Stimulated activated naive CD8-positive, alpha-beta T cell treated with anti-CD3 and anti-CD28 coated beads, Interleukin-15, Interleukin-2, amounts not matched to agents 100 U/mL and 50 U/mL, for 24 hours (primary cell): ENCODE data around the gene LCN9.
"Not testable (repeated sequence)": the region's sequence is repeated elsewhere in the genome, so short reads cannot be mapped to it uniquely, and the experiment has no call there.

Experiments used
- ATAC-seq: fragments of 150-1000 bp; cut with Tn5 transposase; one replicate; pipeline ENCODE4 v1.10.0; 2021
- DNase-seq: peaks from one replicate; pipeline ENCODE4 v3.0.0; 2021

LCN9 gene

DNA sequence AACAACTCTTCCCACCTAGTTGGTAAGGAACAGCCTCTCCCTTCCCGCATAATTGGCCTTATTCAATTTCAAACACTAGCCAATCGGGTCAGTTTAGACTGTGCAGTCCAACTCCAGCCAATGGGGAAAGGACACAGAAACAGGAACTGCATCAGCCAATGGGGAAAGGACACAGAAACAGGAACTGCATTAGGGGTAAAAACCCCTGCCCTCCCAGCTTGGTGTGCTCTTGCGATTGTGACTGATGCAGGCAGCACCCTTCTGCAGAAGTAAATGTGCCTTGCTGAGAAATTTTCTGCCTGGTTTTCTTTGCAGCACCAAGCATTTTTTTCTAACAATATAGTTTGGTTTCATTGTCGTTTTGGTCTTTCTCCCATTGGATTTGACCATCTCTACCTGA is 15.2 kb upstream of the LCN9 start:
- ATAC-seq (no peak), DNase-seq (no peak)

DNA sequence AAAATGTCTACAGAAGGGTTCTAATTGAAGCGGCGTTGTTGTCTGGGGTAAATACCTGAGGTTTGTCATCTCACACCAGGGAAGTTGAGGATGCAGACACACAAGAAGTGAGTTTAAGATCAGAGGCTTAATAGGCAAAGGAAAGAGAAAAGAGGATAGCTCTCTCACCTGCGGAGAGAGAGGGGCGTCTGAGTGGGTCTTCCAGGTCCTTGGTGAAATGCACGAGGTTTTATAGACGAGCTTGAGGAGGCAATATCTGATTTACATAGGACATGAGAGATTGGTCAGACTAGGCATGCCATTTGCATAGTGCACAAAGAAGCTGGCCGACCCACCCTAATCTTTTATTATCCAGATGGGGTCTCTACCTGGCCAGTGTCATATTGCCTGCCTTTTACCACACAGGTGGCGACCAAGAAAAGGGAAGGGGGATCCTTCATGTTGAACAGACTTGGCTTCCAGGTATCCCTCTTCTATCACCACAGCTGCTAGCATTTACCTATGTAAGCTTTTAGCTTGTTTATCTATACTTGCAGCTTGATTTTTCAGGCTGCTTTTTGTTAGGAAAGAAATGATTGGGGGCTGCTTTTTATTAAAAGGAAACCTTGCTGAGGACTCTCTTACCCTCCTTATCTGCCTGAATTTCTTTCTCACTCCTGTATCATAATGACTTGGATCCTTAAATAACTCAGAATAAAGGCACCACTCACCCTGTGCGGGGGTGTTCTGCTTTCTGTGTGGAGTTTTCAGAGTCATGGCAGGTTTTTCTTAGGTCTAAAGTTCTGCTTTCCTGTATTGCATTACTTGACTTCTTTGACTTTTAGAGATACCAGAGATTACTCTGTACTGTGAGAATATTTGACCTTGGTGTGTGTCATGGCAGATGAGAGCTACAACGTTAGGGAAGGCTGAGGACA is 14.4 kb upstream of the LCN9 start:
- ATAC-seq = no peak
- DNase-seq = no peak

DNA sequence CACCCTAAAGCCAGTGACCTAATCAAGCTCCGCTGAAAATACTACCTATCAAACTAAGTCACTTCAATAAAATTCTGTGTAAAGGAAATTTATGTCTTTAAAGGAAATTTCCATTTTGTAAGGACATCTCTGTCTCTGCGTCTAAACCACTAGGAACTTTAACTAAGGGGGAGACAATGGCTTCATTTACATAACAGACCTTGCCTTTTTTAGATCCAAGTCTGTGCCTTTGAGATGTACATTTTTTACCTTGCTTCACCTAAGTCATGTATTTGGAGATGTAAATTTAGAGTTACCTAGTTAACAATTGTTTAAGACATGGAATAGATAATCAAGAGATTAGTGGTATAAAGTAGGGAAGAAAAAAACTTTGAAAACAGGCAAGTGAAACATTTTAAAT is 13.6 kb upstream of the LCN9 start:
- ATAC-seq (no peak), DNase-seq (no peak)

DNA sequence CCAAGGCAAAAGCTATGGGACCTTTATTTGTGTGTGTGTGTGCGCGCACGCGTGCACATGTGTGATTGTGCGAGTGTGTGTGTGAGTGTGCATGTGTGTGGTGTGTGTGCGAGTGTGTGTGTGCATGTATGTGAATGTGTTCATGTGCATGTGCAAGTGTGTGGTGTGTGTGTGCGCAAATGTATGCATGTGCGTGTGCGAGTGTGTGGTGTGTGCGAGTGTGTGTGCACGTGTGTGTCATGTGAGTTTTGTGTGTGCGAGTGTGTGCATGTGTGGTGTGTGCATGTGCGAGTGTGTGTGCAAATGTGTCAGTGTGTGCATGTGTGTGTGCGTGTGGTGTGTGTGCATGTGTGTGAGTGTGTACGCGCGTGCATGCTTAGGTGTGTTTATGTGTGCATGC is 12.7 kb upstream of the LCN9 start:
- DNase-seq (no peak), ATAC-seq (no peak)

DNA sequence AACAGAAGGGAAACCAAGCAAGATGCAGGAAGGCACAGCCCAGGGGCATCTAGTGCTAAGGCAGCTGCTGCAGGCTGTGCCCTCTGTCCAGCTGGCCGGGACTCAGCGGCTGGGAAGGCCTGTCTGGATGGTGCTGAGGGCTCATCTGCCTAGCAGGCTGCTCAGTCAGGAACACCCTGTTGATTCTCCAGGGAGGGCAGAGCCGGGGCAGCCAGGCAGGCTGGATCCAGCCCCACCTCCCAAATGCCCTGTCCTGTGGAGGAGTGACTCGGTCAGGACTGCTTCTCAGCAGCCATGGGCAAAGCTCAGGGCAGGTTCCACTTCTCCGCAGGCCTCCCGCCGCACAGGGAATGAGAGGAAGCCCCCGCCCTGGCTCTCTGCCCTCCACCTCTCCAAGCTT is 7.8 kb upstream of the LCN9 start:
- DNase-seq (no peak), ATAC-seq (no peak)

DNA sequence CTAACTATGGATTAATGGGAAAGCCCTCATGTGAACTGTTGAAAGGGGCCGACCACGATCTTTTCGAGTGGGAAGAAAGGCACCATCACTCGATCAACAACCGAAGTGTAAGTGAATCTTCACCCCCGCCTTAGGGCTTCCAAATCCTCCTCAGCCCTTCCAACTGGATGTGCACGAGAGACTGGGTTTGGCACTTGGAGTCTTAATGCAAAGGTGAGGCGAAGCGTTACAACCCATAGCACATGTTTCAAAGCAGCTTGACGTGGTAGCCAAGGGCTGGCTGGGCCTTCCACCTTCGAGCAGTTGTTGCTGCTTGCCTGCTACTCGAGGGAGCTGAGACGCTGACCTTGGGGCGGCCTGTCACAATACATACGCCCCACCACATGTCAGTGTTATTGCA is 5.7 kb upstream of the LCN9 start:
- no peak for DNase-seq
- ATAC-seq = no peak

DNA sequence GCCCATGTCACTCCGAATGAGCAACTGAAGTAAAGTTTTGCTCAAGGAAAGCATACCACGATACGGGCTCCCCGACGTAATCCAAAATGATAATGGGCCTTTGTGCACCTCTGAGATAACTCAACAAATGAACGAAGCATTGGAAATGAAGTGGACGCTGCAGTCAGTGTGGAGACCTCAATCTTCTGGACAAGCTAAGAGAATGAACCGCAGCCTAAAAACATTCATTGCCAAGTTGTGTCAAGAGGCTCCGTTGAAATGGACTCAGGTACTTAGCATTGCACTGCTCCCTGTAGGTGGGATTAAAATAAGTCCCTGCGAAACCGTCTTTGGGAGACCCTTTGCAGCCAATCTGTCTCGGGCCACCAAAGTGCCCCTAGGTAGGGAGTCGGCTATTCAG is 3.9 kb upstream of the LCN9 start:
- DNase-seq = no peak
- no peak for ATAC-seq

DNA sequence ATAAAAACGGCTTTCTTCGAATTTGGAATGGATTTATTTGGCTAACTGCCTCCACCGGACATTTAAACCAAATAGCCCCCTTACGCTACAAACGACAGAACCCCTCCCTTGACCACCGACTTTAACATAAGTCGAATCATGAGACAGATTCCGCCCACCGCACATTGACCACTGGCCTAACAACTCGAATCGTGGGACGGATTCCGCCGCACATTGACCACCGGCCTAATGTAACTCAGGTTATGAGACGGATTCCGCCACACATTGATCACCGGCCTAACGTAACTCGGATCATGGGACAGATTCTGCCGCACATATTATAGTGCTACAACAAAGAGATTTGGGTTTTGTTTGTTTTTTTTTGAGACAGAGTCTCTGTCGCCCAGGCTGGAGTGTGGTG is 2.7 kb upstream of the LCN9 start:
- ATAC-seq = no peak
- no peak for DNase-seq

DNA sequence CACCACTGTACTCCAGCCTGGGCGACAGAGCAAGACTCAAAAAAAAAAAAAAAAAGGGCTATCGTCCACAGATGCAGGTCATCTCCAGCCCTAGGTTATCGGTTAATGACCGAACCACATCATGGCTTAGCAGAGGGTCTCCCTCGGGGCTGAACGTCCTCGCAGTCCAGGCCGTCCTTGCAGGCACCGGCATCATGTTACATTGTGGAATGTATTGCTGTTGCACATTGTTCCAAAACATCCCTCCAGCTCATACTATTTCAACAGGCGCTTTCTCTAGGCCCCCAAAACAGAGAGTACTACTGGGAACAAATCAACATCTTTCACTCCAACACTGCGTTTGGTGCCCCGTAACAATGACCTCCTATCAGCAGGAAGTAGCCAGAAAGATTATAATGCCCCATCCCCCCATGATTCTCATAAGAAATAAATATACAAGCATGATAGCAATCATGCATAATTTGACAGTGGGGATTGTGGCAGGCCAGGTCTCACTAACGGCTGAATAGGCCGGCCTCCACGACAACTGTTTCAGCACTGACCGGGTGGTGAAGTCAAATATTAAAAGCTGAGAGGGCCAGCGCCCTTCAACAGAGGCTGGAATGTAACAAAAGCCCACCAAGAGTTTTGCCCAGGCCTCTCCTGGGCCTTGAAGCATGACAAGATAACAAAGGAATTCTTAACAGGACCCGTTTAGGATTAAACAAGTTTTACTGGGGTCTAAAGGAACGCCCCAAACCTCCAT is 1.1 kb upstream of the LCN9 start:
- no peak for ATAC-seq
- no peak for DNase-seq

DNA sequence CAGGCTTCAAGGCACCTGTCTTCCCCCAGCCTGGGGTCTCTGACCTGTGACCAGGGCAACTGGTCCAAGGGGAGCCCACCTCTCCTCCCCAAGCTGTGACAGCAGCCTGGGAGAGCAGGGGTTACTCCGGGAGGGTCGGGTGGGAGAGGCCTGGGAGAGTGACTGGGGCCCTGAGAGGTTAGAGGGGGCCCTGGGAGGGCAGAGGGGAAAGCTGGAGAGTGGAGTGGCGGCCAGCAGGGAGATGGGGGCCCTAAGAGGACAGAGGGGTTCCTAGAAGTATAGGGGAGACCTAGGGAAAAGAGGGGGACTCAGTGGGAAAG is 302 bp downstream of the LCN9 start:
- no peak for DNase-seq
- no peak for ATAC-seq

DNA sequence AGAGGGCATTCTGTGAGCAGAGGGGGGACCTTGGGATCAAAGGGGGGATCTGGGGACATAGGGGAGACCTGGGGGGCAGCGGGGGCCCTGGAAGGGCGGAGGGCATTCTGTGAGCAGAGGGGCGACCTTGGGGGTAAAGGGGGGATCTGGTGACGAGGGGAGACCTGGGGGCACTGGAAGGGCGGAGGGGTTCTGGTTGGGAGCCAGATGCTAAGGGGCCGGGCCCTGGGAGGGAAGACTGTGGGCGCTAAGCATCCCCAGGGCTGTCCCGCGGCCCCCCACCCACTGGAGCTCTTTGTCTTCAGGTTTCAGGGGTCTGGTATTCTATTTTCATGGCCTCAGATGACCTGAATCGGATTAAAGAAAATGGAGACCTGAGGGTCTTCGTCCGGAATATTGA is 748 bp downstream of the LCN9 start:
- DNase-seq (no peak), ATAC-seq (no peak)

DNA sequence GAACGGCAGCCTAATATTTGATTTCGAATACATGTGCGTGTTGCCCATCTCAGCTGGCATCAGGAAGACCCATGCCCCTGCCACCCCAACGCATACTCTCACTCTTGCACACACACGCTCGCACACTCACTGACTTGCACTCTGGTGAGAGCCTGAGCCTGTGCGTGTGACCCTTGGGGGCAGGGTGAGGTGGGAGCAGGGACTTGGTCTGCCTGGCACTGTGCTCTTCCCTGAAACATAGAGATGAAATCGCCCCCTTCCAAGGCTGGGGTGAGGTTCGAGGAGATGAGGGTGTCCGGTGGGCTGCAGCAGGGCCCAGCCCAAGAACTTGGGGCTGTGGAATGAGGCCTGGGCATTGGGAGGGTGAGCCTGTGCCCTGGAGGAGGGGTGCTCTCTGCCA is 1.2 kb downstream of the LCN9 start:
- no peak for ATAC-seq
- no peak for DNase-seq

DNA sequence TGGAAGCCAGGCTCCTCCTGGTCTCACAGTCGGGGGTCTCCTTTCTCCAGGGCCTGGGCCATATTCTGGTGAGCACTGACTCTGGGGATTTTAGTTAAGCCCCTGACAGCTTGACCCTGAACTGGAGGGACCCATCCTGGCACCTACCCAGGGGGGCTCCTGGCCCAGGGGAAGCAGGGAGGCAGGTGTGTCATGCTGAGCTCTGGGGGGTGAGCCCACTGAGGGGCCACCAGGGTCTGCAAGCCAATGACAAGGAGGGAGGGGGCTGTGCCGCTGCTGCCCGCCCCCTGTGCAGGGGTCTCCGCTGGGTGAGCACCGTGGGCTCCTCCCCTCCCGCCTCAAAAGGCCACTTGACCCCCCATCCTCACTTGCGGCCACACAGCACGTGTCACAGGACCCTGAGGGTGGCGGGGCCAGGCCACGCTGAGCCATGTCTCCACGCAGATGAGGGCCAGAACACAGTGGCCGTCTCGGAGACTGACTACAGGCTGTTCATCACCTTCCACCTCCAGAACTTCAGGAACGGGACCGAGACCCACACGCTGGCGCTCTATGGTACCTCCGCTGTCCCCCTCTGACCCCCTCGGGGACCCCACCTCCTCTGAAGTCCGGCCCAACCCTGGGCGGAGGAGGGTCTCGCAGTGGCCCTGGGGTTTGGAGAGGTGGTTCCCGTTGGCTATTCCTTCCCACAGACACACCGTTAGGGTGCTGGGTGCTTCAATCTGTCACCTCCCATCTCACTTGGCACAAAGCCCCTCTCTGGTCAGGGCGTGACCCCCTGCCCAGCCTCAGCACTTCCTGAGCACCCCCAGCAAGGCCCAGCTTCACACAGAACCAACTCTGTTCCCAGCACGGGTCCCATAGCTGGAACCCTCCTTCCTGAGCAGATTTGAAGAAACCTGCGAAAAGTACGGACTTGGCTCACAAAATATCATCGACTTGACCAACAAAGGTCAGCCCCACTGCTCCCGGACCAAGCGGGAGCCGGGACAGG is 2.0 kb downstream of the LCN9 start:
- ATAC-seq (no peak), DNase-seq (no peak)

DNA sequence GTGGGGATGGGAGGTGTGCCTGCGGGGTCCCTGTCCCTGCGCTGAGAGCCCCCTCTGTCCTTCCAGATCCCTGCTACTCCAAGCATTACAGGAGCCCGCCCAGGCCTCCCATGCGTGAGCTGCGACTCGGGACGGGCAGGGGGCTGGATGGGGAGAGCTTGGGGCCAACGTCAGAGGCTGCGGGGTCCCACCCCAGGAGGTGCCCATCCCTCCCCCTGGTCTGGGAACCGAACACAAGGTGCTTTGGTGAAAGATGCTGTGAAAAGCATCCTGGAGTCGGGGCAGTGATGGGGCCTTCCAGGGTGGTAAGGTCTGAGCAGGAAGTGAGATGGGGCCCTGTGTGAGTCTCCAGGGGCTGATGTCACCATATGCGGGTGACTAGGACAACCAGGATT is 2.7 kb downstream of the LCN9 start:
- no peak for DNase-seq
- ATAC-seq = no peak

DNA sequence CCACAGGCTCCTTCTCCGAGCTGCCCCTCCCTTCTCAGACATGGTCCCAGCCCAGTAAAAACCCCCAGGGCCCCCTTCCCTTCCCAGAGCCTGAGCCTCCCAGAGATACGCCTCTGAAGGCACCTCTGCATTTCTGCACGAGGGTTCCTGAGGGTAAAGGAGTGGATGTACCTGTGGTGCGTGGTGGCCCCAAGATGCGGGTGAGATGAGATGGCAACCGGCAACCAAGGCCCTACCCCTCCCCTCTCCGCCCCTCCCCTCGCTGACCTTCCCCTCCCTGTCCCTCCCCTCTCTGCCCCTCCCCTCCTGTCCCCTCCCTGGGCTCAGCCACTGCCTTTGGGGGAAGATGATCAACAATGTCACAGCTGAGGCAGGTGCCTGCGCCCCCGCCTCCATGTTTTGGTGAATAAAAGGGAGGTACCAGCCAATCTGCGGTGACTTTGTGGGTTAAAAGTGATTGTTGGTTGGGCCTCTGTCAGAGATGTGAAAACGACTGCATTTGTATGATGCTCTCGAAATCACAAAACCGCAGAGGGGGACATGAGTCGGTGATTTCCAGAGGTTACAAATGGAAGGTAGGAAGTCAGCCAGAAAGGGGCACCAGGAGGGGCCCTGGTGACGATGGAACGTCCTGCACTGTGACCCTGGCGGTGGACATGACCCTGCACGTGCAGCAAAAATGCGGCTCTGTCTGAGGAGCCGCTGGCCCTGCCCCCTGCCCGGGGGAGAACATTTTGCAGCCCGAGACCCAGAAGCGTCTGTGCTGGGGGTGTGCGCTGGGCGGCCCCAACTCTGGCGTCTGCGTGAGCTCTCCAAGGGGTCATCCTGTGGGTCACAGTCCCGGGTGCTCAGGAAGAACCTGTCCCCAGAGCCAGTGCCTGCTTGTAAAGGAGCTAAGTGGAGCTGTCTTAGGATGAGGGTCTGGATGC is 3.7 kb downstream of the LCN9 start:
- DNase-seq = no peak
- no peak for ATAC-seq

DNA sequence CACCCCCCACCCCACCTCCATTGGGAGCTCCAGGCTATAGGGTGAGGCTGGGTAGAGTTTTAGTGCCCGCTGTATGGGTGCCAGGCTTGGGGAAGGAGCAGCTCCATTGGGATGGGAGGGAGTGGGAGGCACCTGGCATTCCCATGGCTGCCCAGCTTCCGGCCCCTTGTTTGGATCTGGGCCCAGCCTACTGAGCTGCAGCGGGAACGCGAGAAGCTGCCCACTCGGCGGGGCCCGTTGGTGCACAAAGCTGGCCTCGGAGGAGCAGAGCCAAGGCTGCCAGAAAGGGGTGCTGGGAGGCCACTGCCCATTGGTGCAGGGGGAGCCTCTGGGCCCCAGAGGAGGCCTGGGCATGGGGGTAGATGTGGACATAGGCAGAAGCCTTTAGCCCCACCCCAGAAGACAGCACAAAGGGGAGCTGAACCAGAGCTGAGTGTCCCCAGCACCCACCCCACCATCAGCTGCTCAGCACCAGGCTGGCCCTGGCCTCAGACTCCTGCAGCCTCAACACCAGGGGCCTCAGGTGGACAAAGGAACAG is 4.4 kb downstream of the LCN9 start:
- ATAC-seq = no peak
- no peak for DNase-seq

DNA sequence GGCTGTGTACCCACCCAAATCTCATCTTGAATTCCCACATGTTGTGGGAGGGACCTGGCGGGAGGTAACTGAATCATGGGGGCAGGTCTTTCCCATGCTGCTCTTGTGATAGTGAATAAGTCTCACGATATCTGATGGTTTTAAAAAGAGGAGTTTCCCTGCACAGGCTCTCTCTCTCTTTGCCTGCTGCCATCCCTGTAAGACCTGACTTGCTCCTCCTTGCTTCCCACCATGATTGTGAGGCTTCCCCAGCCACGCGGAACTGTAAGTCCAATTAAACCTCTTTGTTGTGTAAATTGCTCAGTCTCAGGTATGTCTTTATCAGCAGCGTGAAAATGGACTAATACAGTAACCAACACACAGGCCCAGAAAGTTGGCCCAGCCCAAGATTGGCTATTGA is 5.9 kb downstream of the LCN9 start:
- ATAC-seq = not testable (repeated sequence)

DNA sequence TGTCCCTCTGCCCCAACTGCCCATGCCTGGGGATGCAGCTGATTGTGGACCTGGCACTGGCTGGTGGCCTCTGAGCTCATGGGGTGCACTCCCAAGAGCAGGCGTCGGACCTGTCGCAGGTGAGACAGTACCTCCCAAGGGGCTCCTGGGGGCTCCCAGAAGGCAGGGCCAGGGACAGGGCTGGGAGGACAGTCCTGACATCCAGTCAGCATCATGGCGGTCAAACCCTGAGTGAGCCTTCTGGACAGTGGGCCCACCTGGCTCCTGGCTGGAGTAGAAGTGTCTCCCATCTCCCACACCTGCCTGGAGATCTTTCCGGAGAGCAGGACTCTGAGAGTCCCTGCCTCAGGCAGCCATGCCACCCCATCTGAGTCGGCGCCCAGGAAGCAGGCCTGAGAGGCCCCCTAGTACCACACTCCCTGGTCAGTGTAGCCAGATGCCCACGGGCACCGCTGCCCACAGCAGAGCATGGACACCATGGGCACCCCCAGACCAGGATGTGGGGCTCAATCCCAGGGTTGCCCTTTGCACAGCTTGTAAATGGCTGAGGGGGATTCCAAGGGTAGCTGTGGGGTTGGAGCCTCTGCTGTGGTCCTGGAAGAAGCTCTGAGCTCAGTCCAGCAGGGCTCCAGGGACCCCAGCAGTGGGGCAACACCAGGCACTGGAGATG is 6.6 kb downstream of the LCN9 start:
- ATAC-seq (no peak), DNase-seq (no peak)

More for the DNA sequence above, 5.9 kb downstream of the LCN9 start:
- DNase-seq = not testable (repeated sequence)

DNA sequence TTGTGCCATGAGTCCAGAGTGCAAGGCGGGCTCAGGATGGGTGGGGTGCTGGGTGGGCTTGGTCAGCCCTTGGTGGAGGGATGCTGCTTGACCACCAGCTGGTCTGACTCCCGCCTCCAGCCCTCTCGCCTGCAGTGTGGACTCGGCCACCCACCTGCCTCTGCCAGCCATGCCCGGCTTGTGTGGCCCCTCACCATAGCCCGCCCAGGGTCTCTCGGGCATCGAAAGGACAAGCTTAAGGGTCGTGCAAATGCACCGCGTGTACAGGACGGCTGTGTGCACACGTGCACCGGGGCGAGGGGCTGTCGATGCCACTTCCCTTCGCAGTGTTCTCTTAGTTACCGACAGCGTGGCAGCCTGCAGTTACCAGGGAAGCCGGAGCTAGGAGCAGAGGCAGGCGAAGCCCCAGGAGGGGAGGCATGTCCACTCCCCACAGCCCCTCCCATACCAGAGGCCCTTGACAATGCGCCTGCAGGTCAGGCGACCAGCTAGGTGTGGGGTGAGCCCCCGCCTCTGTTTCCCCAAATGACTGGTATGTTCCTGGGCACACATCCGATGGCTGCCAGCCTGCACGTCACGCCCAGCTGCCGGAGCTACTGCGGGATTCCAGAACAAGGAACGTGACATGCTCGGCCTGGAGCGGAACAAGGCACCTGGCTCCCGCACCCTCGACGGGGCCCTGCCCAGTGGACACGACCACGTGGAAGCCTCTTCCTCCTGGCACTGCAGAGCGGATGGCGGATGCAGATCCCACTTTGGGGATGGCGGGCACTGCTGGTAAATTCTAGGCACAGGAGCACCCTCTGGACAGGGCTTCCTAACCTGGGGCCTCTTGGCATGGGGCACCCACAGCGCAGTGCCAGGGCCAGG is 7.8 kb downstream of the LCN9 start:
- no peak for ATAC-seq
- no peak for DNase-seq

DNA sequence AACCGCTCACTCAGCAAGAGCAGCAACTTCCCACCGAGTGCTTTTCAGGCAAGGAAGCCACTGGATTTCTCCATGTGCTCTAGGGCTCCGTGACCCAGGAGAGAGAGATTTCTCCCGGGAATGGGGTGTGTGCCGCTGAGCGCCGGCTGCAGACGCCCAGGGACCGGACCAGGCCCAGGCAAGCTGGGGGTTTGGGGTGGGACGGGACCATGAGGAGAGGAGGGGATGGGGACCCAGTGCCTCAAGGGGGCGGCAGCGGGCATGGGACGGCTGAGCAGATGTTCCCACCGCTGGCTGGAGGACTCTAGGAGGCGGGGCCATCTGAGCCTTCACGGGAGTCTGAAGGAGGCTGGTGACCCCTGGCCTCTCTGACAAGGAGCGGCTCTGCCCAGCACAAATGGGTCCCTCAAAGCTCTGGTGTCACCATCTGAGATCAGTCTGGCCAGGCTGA is 8.5 kb downstream of the LCN9 start:
- ATAC-seq (no peak), DNase-seq (no peak)
